ENCODE measurements around the gene GRIK4. TPM values are rescaled to one million over a fixed set of nuclear protein-coding genes. Genes with fewer than 3 reads are reported as not detected.

The GRIK4 gene
- total and polyA plus RNA-seq, 2 donors: 0.05 to 0.37 TPM

GRCh38 chr11:120715239-120715638 lies 203.7 kb downstream of the GRIK4 start:
- Histone ChIP-seq H3K27ac (ENCODE audit: low read depth) (no peak overlapping the region), H3K4me1 (ENCODE audit: insufficient read depth) (no peaks in the 10 kb centered on the region), H3K36me3 (ENCODE audit: insufficient read depth) (no peaks in the 10 kb centered on the region), H3K4me3 (ENCODE audit: low read depth, low read length) (no peak overlapping the region)
- 42% methylated on average over 10 of the region's 10 CpGs for WGBS
- DNase-seq (ENCODE audit: extremely low spot score): no peak

DNA sequence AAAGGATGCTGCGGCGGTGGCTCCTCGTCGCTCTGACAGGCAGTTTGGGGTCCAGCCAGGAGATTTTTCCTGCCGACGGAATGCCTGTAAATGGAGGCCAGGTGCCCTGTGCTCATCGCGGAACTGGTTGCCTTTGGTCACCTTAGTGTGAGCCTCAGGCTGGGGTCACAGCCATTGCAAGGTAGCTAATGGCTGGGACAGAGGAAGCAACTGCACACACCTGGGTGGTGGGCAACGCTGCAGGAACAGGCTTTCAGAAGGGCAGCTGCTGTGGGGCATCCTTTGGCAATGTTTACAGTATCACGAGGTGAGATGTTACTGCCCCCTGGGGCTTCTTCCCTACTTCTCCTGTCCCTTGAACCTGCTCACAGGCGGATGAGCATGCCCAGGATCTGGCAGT lies 205.5 kb downstream of the GRIK4 start:
- Histone ChIP-seq H3K36me3 (ENCODE audit: insufficient read depth) (no peaks in the 10 kb centered on the region), H3K4me1 (ENCODE audit: insufficient read depth) (no peaks in the 10 kb centered on the region), H3K27ac (ENCODE audit: low read depth) (no peak overlapping the region), H3K4me3 (ENCODE audit: low read depth, low read length) (no peak overlapping the region)
- DNase-seq (ENCODE audit: extremely low spot score): no peak
- WGBS: 64% methylated on average over 11 of the region's 11 CpGs

DNA sequence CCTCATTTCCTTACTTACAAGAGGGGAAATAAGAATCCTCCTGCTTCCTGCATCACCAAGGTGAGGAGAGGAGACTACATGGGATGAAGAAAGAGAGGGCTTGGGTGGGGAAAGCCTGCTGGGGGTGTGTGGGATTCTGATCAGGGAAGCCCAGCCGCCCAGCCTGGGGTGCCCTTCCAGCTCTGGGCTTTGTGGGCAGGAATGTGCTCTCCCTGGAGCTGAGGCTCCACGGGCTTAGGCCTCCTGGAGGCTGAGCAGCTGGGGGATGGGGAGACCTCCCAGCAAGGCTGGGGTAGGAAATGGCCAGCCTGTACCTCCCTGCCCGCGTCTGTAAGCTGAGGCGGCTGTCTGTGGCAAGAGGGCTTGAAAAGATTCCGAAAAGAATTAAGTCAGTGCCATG lies 206.1 kb downstream of the GRIK4 start:
- Histone ChIP-seq H3K36me3 (ENCODE audit: insufficient read depth) (no peaks in the 10 kb centered on the region), H3K27ac (ENCODE audit: low read depth) (no peak overlapping the region), H3K4me1 (ENCODE audit: insufficient read depth) (no peaks in the 10 kb centered on the region), H3K4me3 (ENCODE audit: low read depth, low read length) (no peak overlapping the region)
- 71% methylated on average over 6 of the region's 6 CpGs for WGBS
- no peak for DNase-seq (ENCODE audit: extremely low spot score)

DNA sequence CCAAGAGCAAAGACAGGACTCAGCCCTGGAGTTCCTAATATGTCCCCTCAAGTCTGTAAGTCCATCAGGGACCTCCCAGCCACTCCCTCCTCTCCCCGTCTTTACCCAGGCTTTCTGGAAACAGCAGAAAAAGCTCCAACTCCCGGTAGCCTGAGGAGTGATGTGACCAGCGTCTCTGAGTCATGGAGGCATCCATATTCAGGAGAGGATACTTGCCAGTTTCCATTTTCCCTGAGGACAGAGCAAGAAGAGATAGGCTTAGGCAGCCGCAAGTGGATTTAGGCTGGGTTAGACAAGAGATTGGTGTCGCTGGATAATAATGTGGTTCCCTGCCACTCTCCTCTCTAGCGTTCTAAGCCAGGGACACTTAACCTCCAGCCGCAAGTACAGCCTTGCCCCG lies 206.6 kb downstream of the GRIK4 start:
- 88% methylated on average over 8 of the region's 8 CpGs for WGBS
- no peak for DNase-seq (ENCODE audit: extremely low spot score)
- no peaks in the 10 kb centered on the region for H3K36me3 ChIP-seq (ENCODE audit: insufficient read depth)
- no peak overlapping the region for H3K27ac ChIP-seq (ENCODE audit: low read depth)
- no peaks in the 10 kb centered on the region for H3K4me1 ChIP-seq (ENCODE audit: insufficient read depth)
- no peak overlapping the region for H3K4me3 ChIP-seq (ENCODE audit: low read depth, low read length)

- no peak overlapping the region for H3K27ac ChIP-seq (ENCODE audit: low read depth)
- DNase-seq (ENCODE audit: extremely low spot score): no peak
- no peak overlapping the region for H3K4me3 ChIP-seq (ENCODE audit: low read depth, low read length)
- H3K36me3 ChIP-seq (ENCODE audit: insufficient read depth): no peaks in the 10 kb centered on the region
- H3K4me1 ChIP-seq (ENCODE audit: insufficient read depth): no peaks in the 10 kb centered on the region
- WGBS: 60% methylated on average over 3 of the region's 3 CpGs
Observed at GRCh38 chr11:120719348-120719747, 207.8 kb downstream of the GRIK4 start.

DNA sequence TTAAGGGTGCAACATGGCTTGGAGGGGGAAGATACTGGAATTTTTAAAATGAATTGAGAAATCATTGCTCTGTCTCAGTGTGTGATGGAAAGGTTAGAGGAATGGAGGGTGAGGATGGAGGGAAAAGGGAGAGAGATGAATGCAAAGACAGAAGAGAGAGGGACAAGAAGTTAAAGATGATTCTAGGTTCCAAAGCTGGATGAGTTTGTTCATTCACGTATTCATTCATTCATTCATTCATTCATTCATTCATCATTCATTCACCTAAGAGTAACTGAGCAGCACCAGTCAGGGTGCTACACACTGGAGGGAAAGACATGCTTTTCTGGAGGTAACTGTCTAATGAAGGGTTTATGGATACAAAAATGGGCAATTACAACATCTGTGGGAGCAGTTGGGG lies 209.2 kb downstream of the GRIK4 start:
- no peak for DNase-seq (ENCODE audit: extremely low spot score)
- no peak overlapping the region for H3K27ac ChIP-seq (ENCODE audit: low read depth)
- H3K4me1 ChIP-seq (ENCODE audit: insufficient read depth): no peaks in the 10 kb centered on the region
- 82% methylated on average over 1 of the region's 1 CpG for WGBS
- H3K36me3 ChIP-seq (ENCODE audit: insufficient read depth): no peaks in the 10 kb centered on the region
- no peak overlapping the region for H3K4me3 ChIP-seq (ENCODE audit: low read depth, low read length)

DNA sequence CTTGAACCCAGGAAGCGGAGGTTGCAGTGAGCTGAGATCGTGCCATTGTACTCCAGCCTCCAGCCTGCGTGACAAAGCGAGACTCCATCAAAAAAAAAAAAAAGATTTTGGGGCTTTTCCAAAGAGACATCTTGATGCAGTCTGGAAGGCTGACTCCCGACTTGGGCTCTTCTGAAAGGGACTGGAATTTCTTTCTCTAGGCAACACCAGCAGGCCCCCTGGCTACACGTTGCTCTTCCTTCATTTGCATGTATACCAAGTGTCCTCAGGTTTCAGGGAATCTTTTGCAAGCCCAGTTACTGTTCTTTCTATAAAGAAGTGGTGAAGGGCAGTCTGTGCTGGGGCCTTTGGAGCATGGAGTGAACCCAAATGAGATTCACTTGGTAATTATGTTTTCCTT lies 211.0 kb downstream of the GRIK4 start:
- no peak for DNase-seq (ENCODE audit: extremely low spot score)
- Histone ChIP-seq H3K27ac (ENCODE audit: low read depth) (no peak overlapping the region), H3K36me3 (ENCODE audit: insufficient read depth) (no peaks in the 10 kb centered on the region), H3K4me3 (ENCODE audit: low read depth, low read length) (no peak overlapping the region), H3K4me1 (ENCODE audit: insufficient read depth) (no peaks in the 10 kb centered on the region)
- WGBS: 53% methylated on average over 6 of the region's 6 CpGs

GRCh38 chr11:120723751-120724150 lies 212.2 kb downstream of the GRIK4 start:
- no peak overlapping the region for H3K27ac ChIP-seq (ENCODE audit: low read depth)
- no peak overlapping the region for H3K4me3 ChIP-seq (ENCODE audit: low read depth, low read length)
- no peaks in the 10 kb centered on the region for H3K4me1 ChIP-seq (ENCODE audit: insufficient read depth)
- WGBS: 80% methylated on average over 4 of the region's 4 CpGs
- no peaks in the 10 kb centered on the region for H3K36me3 ChIP-seq (ENCODE audit: insufficient read depth)
- DNase-seq (ENCODE audit: extremely low spot score): no peak

GRCh38 chr11:120727752-120728151 lies 216.2 kb downstream of the GRIK4 start:
- no peaks in the 10 kb centered on the region for H3K4me1 ChIP-seq (ENCODE audit: insufficient read depth)

GRCh38 chr11:120735035-120735434 lies 223.5 kb downstream of the GRIK4 start:
- WGBS: 65% methylated on average over 4 of the region's 4 CpGs
- Histone ChIP-seq H3K4me3 (ENCODE audit: low read depth, low read length) (no peak overlapping the region), H3K4me1 (ENCODE audit: insufficient read depth) (no peaks in the 10 kb centered on the region), H3K36me3 (ENCODE audit: insufficient read depth) (no peaks in the 10 kb centered on the region), H3K27ac (ENCODE audit: low read depth) (no peak overlapping the region)
- DNase-seq (ENCODE audit: extremely low spot score): no peak

More at GRCh38 chr11:120727752-120728151, 216.2 kb downstream of the GRIK4 start:
- no peaks in the 10 kb centered on the region for H3K36me3 ChIP-seq (ENCODE audit: insufficient read depth)
- H3K27ac ChIP-seq (ENCODE audit: low read depth): no peak overlapping the region
- DNase-seq (ENCODE audit: extremely low spot score): no peak
- H3K4me3 ChIP-seq (ENCODE audit: low read depth, low read length): no peak overlapping the region

DNA sequence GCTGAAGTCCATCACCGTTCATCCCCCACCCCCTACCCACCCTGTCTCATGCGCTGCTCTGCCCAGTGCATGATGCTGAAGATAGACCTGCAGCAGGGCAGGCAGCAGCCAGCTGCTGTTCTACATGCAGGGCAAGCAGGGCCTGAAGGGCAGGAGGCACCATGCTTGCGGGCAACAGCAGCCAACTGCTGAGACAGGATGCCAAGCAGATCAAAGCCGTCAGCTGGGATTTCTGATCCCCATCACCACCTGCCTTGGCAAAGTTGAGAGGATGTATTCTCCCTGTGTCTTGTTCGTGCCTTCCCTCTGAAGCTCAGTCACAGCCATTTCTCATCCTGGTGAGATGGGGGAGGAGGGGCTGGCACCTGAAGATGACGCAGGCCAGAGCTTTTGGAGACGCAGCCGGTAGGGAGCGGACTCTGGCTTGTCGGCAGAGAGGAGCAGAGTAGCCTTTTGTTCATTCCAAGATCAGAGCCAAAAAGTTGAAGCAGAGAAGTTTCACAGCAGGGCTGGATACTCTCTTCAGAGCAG lies 227.0 kb downstream of the GRIK4 start:
- WGBS: 75% methylated on average over 10 of the region's 10 CpGs
- Histone ChIP-seq H3K4me1 (ENCODE audit: insufficient read depth) (no peaks in the 10 kb centered on the region), H3K27ac (ENCODE audit: low read depth) (no peak overlapping the region), H3K36me3 (ENCODE audit: insufficient read depth) (no peaks in the 10 kb centered on the region), H3K4me3 (ENCODE audit: low read depth, low read length) (no peak overlapping the region)
- DNase-seq (ENCODE audit: extremely low spot score): no peak

DNA sequence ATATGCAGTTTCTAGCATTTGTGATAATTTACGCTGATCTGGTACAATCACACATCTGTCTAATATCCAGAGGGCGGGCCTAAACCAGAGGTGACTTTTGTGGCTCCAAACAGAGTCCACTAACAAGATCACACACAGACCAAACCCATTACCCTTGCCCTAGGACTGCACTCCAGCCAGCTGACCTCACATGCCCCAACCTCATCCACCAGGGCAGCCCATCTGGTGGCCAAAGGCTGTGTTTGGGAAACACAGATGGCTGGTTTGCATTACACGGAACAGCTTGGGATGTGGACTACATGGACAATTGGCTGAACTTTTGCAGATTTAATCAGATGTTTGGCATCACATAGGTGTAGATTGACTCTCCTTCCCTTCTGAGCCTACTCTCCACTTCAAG lies 228.2 kb downstream of the GRIK4 start:
- Histone ChIP-seq H3K36me3 (ENCODE audit: insufficient read depth) (no peaks in the 10 kb centered on the region), H3K4me1 (ENCODE audit: insufficient read depth) (no peaks in the 10 kb centered on the region), H3K4me3 (ENCODE audit: low read depth, low read length) (no peak overlapping the region), H3K27ac (ENCODE audit: low read depth) (no peak overlapping the region)
- 59% methylated on average over 3 of the region's 3 CpGs for WGBS
- no peak for DNase-seq (ENCODE audit: extremely low spot score)

- WGBS: 84% methylated on average over 3 of the region's 3 CpGs
- Histone ChIP-seq H3K36me3 (ENCODE audit: insufficient read depth) (no peaks in the 10 kb centered on the region), H3K27ac (ENCODE audit: low read depth) (no peak overlapping the region), H3K4me3 (ENCODE audit: low read depth, low read length) (no peak overlapping the region), H3K4me1 (ENCODE audit: insufficient read depth) (no peaks in the 10 kb centered on the region)
- DNase-seq (ENCODE audit: extremely low spot score): no peak
Observed at GRCh38 chr11:120740380-120740779, 228.8 kb downstream of the GRIK4 start.

DNA sequence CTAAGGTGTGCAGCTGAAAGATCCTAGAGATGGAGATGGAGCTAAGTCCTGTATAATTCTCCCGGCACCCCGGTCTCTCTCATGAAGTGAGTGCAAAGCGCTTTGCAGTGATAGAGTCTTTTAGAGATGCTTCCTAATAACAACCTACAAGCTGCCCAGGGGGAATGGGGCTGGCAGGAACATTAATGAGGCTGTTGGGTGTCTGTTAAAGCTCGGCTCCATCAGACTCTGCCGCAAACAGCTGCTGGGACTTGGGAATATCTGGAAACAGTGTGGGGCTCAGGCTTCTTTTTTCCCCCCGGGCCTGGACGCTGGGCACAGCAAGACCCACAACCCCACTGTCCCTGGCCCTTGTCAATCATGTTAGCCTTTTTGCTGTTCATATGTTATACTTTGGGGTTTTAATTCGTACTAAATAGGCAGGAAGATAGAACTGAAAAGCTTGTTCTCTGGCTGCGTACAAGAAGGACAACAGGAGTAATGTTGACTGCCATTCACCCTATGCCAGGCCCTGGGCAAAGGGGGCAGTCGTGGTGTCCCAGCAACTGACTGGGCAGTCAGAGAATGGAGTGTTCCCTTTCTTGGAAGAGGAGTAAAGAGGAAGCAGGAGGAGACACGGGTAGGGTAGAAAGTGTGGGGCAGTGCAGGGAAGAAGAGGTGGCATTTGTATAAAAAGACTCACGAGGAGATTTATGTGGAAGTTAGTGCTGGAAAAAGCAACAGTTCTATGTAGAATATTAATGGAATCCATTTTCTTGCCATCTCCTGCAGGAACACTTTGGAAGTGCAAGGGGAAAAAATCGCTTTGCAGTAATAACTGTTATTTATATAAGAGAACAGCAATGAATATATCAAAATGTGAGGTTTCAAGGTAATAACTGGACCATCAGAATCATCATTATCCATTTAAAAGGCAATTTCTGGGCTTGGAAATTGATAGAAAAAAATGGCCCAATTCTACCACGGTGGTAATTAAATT lies 232.8 kb downstream of the GRIK4 start:
- H3K36me3 ChIP-seq (ENCODE audit: insufficient read depth): no peaks in the 10 kb centered on the region
- no peak overlapping the region for H3K4me3 ChIP-seq (ENCODE audit: low read depth, low read length)
- DNase-seq (ENCODE audit: extremely low spot score): no peak
- H3K27ac ChIP-seq (ENCODE audit: low read depth): no peak overlapping the region
- no peaks in the 10 kb centered on the region for H3K4me1 ChIP-seq (ENCODE audit: insufficient read depth)
- WGBS: 81% methylated on average over 14 of the region's 14 CpGs

Data from urinary bladder (tissue), 4 donors.